Liver (tissue), 9 donors: ENCODE results near the gene NAV2. TPM values are rescaled to one million over a fixed set of nuclear protein-coding genes. Genes with fewer than 3 reads are reported as not detected.

Experiments
- DNase-seq: peaks from one replicate; pipeline ENCODE4 v3.0.0-alpha.2; 2017; ENCODE audit warnings: low spot score
- H3K27ac ChIP-seq, 2 donors: one replicate each; pipeline ENCODE4 v1.7.0; 2013; ENCODE audit warnings: inconsistent platforms in 2 of 2, low read length in 2 of 2, control low read depth in 1 of 2, low read depth in 1 of 2, mild to moderate bottlenecking in 1 of 2
- H3K27me3 ChIP-seq, 4 donors: one replicate each; pipeline versions ENCODE4 v1.6.1 to v1.7.0; 2013; ENCODE audit warnings: low read length in 3 of 4, inconsistent platforms in 1 of 4, mild to moderate bottlenecking in 1 of 4, moderate library complexity in 1 of 4; ENCODE audit not compliant: control insufficient read depth in 4 of 4, insufficient read depth in 4 of 4
- H3K36me3 ChIP-seq, 4 donors: one replicate each; pipeline versions ENCODE4 v1.6.1 to v1.7.0; 2013; ENCODE audit warnings: low read length in 3 of 4, mild to moderate bottlenecking in 3 of 4, low read depth in 1 of 4, moderate library complexity in 1 of 4; ENCODE audit not compliant: control insufficient read depth in 4 of 4, insufficient read depth in 3 of 4
- H3K4me1 ChIP-seq, 4 donors: one replicate each; pipeline versions ENCODE4 v1.6.1 to v1.7.0; 2013; ENCODE audit warnings: low read length in 3 of 4, mild to moderate bottlenecking in 3 of 4, moderate library complexity in 1 of 4; ENCODE audit not compliant: control insufficient read depth in 4 of 4, insufficient read depth in 4 of 4
- H3K4me3 ChIP-seq, 3 donors: one replicate each; pipeline versions ENCODE4 v1.6.1 to v1.7.0; 2013; ENCODE audit warnings: low read length in 3 of 3, control low read depth in 1 of 3, low read depth in 1 of 3, mild to moderate bottlenecking in 1 of 3
- H3K9ac ChIP-seq, 2 donors: one replicate each; pipeline ENCODE4 v1.7.0; 2013; ENCODE audit warnings: low read length in 2 of 2, mild to moderate bottlenecking in 2 of 2, moderate library complexity in 2 of 2, control low read depth in 1 of 2, low read depth in 1 of 2
- H3K9me3 ChIP-seq, 4 donors: one replicate each; pipeline versions ENCODE4 v1.6.1 to v1.7.0; 2013; ENCODE audit warnings: low read length in 3 of 4; ENCODE audit not compliant: control insufficient read depth in 4 of 4
- EGR1 ChIP-seq, 2 donors: IDR thresholded peaks; 2 replicates each; pipeline ENCODE4 v1.6.1; 2016 to 2018; ENCODE audit warnings: antibody characterized with exemption in 2 of 2, low read depth in 2 of 2
- FOXA1 ChIP-seq: IDR thresholded peaks from 2 replicates; pipeline ENCODE4 v1.6.1; 2016; ENCODE audit warnings: antibody characterized with exemption
- FOXA2 ChIP-seq: IDR thresholded peaks from 2 replicates; pipeline ENCODE4 v1.6.1; 2016; ENCODE audit warnings: antibody characterized with exemption
- GABPA ChIP-seq, 2 donors: IDR thresholded peaks in 1 of 2; conservative IDR thresholded peaks in 1 of 2; 2 replicates each; pipeline ENCODE4 v1.6.1; 2016; ENCODE audit warnings: antibody characterized with exemption in 2 of 2, mild to moderate bottlenecking in 1 of 2, moderate library complexity in 1 of 2
- HNF4A ChIP-seq, 2 donors: conservative IDR thresholded peaks; 2 replicates each; pipeline ENCODE4 v1.6.1; 2016; ENCODE audit warnings: antibody characterized with exemption in 2 of 2, mild to moderate bottlenecking in 2 of 2
- HNF4G ChIP-seq: IDR thresholded peaks from 2 replicates; pipeline ENCODE4 v1.6.1; 2016; ENCODE audit warnings: antibody characterized with exemption
- NR2F2 ChIP-seq: IDR thresholded peaks from 2 replicates; pipeline ENCODE4 v1.6.1; 2016; ENCODE audit warnings: antibody characterized with exemption
- RAD21 ChIP-seq, 2 donors: IDR thresholded peaks; 2 replicates each; pipeline ENCODE4 v1.6.1; 2016; ENCODE audit warnings: antibody characterized with exemption in 2 of 2, mild to moderate bottlenecking in 2 of 2
- RXRA ChIP-seq, 2 donors: IDR thresholded peaks; 2 replicates each; pipeline ENCODE4 v1.6.1; 2017 to 2018; ENCODE audit warnings: antibody characterized with exemption in 2 of 2, mild to moderate bottlenecking in 1 of 2
- SP1 ChIP-seq: IDR thresholded peaks from 2 replicates; pipeline ENCODE4 v1.6.1; 2018; ENCODE audit warnings: antibody characterized with exemption, mild to moderate bottlenecking
- TAF1 ChIP-seq: conservative IDR thresholded peaks from 2 replicates; pipeline ENCODE4 v1.6.1; 2016; ENCODE audit warnings: antibody characterized with exemption, mild to moderate bottlenecking
- YY1 ChIP-seq: IDR thresholded peaks from 2 replicates; pipeline ENCODE4 v1.6.1; 2016; ENCODE audit warnings: antibody characterized with exemption, mild to moderate bottlenecking
- WGBS: extraction: QIAGEN DNeasy Blood & Tissue Kit; methylation state at CpG from one replicate; pipeline ENCODE4 v1.1.7; 2013; 5-methylcytosine and 5-hydroxymethylcytosine counted together
- polyA plus RNA-seq, 2 donors: library from polyadenylated mRNA; stranded (reverse) in 1 of 2; unstranded in 1 of 2; fragments of 200-250 nt in 1 of 2; fragments of >200 nt in 1 of 2; fragmentation: Nextera tagmentation in 1 of 2; extraction: Ambion mirVana in 1 of 2; gene quantifications; one replicate each; pipeline versions ENCODE4 v1.2.1 to v1.2.3, GENCODE V29; 2013 to 2015
- total RNA-seq, 2 donors: library from RNA; depleted of rRNA; stranded (reverse); fragments of >200 nt; gene quantifications; one replicate each; pipeline ENCODE4 v1.2.3, GENCODE V29; 2014
- TF ChIP-seq, protein P1 (sequence below): IDR thresholded peaks from 2 replicates; pipeline ENCODE4 v1.6.1; 2016; ENCODE audit warnings: antibody characterized with exemption
- TF ChIP-seq, protein P2 (sequence below): IDR thresholded peaks from 2 replicates; pipeline ENCODE4 v1.6.1; 2016; ENCODE audit warnings: antibody characterized with exemption
- TF ChIP-seq, protein P3 (sequence below): fragments of 150-350 bp; IDR thresholded peaks from 2 replicates; pipeline ENCODE4 v1.5.1; 2017; ENCODE audit warnings: improper control_type of control experiment, low read depth, low read length; ENCODE audit not compliant: missing input control
- donor health status: healthy.
- donor health status: healthy.
- donor health status: healthy.
- donor health status: healthy.
- donor health status: healthy.

NAV2 gene
- total and polyA plus RNA-seq, 4 donors, result 6.3 to 20.5 (median 11.6) TPM

DNA sequence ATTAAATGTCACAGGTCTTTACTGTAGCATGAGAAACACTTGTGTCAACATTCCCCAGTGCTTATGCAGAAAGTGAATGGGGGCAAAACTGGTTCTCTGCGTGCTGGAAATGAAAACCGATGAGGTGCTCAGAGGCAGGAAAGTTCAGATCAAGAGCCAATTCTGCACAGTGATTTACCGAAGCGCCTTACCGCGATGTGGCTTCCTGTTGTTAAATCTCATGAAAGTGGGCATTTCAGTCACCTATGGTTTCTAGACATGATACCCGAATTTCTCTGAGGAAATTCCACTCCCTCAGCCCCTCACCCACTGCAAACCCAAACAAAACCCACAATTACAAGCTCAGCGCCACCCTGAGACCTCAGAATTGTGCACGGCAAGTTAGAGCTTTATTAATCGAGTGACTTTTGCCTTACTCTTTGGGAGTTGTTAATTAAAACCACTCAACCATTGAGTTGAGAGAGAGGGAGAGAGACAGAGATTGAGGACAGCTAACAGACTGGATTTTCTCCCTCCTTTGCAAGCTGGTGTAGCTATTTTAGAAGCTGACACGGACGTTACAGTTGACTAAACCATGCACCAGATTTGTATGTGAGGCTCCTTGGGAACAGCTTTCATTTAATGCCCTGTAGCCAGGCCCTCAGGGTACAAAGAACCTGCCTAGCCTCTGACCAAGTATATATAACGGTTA lies 251.2 kb downstream of the NAV2 start:
- no peak for DNase-seq
- WGBS, result 95% methylated on average over 13 of the region's 13 CpGs
- Histone ChIP-seq H3K9me3 (no peaks in the 10 kb centered on the region), H3K9ac (no peak overlapping the region), H3K4me1 (no peaks in the 10 kb centered on the region), H3K36me3 (peaks cover 0 to 7% (median 2%) of the 10 kb centered on the region in 4 donors), H3K4me3 (no peak overlapping the region), H3K27ac (no peak overlapping the region), H3K27me3 (no peaks in the 10 kb centered on the region)
- TF ChIP-seq YY1, result no peak
- TF ChIP-seq RXRA (IDR thresholded peaks at IDR 0.05), result no peak
- no peak for TF ChIP-seq HNF4A (conservative IDR thresholded peaks at IDR 0.05)
- TF ChIP-seq, protein P1, sequence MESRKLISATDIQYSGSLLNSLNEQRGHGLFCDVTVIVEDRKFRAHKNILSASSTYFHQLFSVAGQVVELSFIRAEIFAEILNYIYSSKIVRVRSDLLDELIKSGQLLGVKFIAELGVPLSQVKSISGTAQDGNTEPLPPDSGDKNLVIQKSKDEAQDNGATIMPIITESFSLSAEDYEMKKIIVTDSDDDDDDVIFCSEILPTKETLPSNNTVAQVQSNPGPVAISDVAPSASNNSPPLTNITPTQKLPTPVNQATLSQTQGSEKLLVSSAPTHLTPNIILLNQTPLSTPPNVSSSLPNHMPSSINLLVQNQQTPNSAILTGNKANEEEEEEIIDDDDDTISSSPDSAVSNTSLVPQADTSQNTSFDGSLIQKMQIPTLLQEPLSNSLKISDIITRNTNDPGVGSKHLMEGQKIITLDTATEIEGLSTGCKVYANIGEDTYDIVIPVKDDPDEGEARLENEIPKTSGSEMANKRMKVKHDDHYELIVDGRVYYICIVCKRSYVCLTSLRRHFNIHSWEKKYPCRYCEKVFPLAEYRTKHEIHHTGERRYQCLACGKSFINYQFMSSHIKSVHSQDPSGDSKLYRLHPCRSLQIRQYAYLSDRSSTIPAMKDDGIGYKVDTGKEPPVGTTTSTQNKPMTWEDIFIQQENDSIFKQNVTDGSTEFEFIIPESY, result no peak
- TF ChIP-seq, protein P2, sequence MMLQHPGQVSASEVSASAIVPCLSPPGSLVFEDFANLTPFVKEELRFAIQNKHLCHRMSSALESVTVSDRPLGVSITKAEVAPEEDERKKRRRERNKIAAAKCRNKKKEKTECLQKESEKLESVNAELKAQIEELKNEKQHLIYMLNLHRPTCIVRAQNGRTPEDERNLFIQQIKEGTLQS, result no peak
- TF ChIP-seq, protein P3, sequence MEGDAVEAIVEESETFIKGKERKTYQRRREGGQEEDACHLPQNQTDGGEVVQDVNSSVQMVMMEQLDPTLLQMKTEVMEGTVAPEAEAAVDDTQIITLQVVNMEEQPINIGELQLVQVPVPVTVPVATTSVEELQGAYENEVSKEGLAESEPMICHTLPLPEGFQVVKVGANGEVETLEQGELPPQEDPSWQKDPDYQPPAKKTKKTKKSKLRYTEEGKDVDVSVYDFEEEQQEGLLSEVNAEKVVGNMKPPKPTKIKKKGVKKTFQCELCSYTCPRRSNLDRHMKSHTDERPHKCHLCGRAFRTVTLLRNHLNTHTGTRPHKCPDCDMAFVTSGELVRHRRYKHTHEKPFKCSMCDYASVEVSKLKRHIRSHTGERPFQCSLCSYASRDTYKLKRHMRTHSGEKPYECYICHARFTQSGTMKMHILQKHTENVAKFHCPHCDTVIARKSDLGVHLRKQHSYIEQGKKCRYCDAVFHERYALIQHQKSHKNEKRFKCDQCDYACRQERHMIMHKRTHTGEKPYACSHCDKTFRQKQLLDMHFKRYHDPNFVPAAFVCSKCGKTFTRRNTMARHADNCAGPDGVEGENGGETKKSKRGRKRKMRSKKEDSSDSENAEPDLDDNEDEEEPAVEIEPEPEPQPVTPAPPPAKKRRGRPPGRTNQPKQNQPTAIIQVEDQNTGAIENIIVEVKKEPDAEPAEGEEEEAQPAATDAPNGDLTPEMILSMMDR, result no peak
- TF ChIP-seq TAF1, result no peak
- no peak for TF ChIP-seq SP1
- no peak for TF ChIP-seq EGR1 (IDR thresholded peaks at IDR 0.05; ENCODE audit: low read depth in 2 of 2)
- TF ChIP-seq RAD21 (IDR thresholded peaks at IDR 0.05), result no peak

DNA sequence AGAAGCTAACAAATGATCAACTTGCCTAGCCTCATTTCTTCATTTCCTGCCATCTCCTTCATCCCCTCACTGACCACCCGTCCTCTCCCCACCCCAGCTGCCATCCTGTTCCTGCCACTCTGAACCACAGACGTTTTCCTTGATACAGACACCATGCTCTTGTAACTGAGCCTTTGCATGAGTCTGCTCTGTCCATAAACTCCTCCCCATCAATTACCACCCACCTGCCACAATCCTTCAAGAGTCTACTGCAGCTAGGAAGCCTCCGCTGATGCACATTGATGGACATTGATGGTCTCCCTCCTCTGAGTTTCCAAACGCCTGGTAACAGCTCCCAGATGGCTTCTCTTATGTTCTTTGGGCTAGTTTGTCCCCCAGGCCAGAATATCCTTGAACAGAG lies 253.8 kb downstream of the NAV2 start:
- Histone ChIP-seq H3K4me3 (no peak overlapping the region), H3K27me3 (no peaks in the 10 kb centered on the region), H3K36me3 (peaks cover 0 to 4% (median 3%) of the 10 kb centered on the region in 4 donors), H3K4me1 (no peaks in the 10 kb centered on the region), H3K9ac (no peak overlapping the region), H3K27ac (no peak overlapping the region), H3K9me3 (no peaks in the 10 kb centered on the region)
- no peak for TF ChIP-seq FOXA2
- no peak for TF ChIP-seq NR2F2
- TF ChIP-seq GABPA (IDR thresholded peaks at IDR 0.05 in 1 of 2, conservative IDR thresholded peaks at IDR 0.05 in 1 of 2), result no peak
- DNase-seq, result no peak
- WGBS, result 88% methylated on average over 4 of the region's 4 CpGs

DNA sequence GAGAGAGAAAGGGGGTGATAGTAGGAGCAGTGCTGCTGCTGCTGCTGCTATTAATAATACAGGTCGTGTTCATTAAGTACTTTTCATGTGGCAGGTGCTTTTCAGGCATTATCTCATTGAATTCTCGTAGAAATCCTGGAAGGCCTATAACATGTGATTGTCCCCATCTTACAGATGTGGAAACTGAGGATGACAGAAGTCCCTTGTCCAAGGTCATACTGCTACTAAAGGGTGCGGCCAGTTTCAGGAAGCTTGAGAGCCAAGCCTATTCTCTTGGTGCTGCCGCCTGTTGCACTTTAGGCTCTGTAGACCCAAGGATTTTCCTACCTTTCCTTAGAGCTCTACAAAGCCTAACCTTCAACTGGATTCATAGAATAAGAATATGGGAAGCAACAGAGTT lies 254.3 kb downstream of the NAV2 start:
- no peaks in the 10 kb centered on the region for H3K27me3 ChIP-seq
- no peak overlapping the region for H3K27ac ChIP-seq
- H3K9ac ChIP-seq, result no peak overlapping the region
- H3K9me3 ChIP-seq, result no peaks in the 10 kb centered on the region
- H3K4me1 ChIP-seq, result no peaks in the 10 kb centered on the region
- H3K36me3 ChIP-seq, result peaks cover 0 to 4% (median 3%) of the 10 kb centered on the region in 4 donors
- WGBS, result 96% methylated on average over 4 of the region's 4 CpGs
- no peak for TF ChIP-seq NR2F2
- no peak for TF ChIP-seq TAF1
- no peak for TF ChIP-seq FOXA1
- no peak for TF ChIP-seq SP1
- TF ChIP-seq, protein P3, result no peak
- TF ChIP-seq HNF4G, result no peak
- H3K4me3 ChIP-seq, result no peak overlapping the region
- DNase-seq, result no peak
